HEK293 (cell line): ENCODE data around the gene DND1.

Experiments used
- CTCF ChIA-PET: fragments of 350-600 bp; formaldehyde crosslinking; extraction: SDS; loops from one replicate; lab custom pipeline; 2021; ENCODE audit warnings: antibody characterized with exemption; lab: Yijun Ruan, JAX
- POLR2A ChIA-PET: fragments of 300-600 bp; formaldehyde crosslinking; extraction: SDS; loops from one replicate; lab custom pipeline; 2020; ENCODE audit warnings: antibody characterized with exemption, inconsistent platforms; lab: Yijun Ruan, JAX
- H3K27ac ChIP-seq: fragments of 200-500 bp; sonication (Bioruptor generic); 2 replicates; pipeline ENCODE4 v1.5.1; 2014; ENCODE audit warnings: low read depth, low read length, control low read depth, inconsistent platforms; ENCODE audit errors: extremely low read depth
- H3K36me3 ChIP-seq, 2 experiments: fragments of 200-500 bp in 1 of 2; sonication (Bioruptor generic) in 1 of 2; 1 replicate in 1 of 2; 2 replicates in 1 of 2; pipeline ENCODE4 v1.5.1; 2014 to 2017; ENCODE audit warnings: inconsistent platforms in 2 of 2, low read length in 2 of 2; ENCODE audit not compliant: control insufficient read depth in 2 of 2, insufficient read depth in 1 of 2
- H3K4me1 ChIP-seq: fragments of 200-500 bp; sonication (Bioruptor generic); 2 replicates; pipeline ENCODE4 v1.5.1; 2014; ENCODE audit warnings: mild to moderate bottlenecking, low read length, inconsistent platforms; ENCODE audit not compliant: control insufficient read depth, insufficient read depth
- H3K4me3 ChIP-seq: 2 replicates; pipeline ENCODE4 v1.5.1; 2011; ENCODE audit warnings: low read depth, mild to moderate bottlenecking, control low read depth, low read length, moderate library complexity
- H3K9me3 ChIP-seq: fragments of 200-500 bp; sonication (Bioruptor generic); 2 replicates; pipeline ENCODE4 v1.5.1; 2014; ENCODE audit warnings: low read depth, low read length, inconsistent platforms; ENCODE audit not compliant: control insufficient read depth, insufficient read depth
- BCL11B ChIP-seq: fragments of 450-650 bp; formaldehyde crosslinking; IDR thresholded peaks from 2 replicates; pipeline ENCODE4 v1.5.1; 2016; ENCODE audit warnings: low read depth, missing biosample characterization, missing genetic modification characterization
- GLI2 ChIP-seq: fragments of 450-650 bp; formaldehyde crosslinking; IDR thresholded peaks from 2 replicates; pipeline ENCODE4; 2017; ENCODE audit warnings: missing biosample characterization, missing genetic modification characterization, low read depth, borderline replicate concordance
- KLF1 ChIP-seq: fragments of 450-650 bp; formaldehyde crosslinking; IDR thresholded peaks from 2 replicates; pipeline ENCODE4 v1.5.1; 2016; ENCODE audit warnings: missing biosample characterization, missing genetic modification characterization
- KLF16 ChIP-seq: fragments of 450-650 bp; formaldehyde crosslinking; IDR thresholded peaks from 2 replicates; pipeline ENCODE4 v1.5.1; 2017; ENCODE audit warnings: missing biosample characterization, missing genetic modification characterization
- MZF1 ChIP-seq: fragments of 450-650 bp; formaldehyde crosslinking; IDR thresholded peaks from 2 replicates; pipeline ENCODE4 v1.5.1; 2017; ENCODE audit warnings: missing biosample characterization, missing genetic modification characterization, borderline replicate concordance
- TCF7L2 ChIP-seq: IDR thresholded peaks from 2 replicates; pipeline ENCODE4 v1.6.1; 2011; ENCODE audit warnings: low read depth, mild to moderate bottlenecking, inconsistent platforms, low read length, moderate library complexity, borderline replicate concordance
- ZFHX2 ChIP-seq: fragments of 450-650 bp; formaldehyde crosslinking; conservative IDR thresholded peaks from 2 replicates; pipeline ENCODE4 v1.5.1; 2016; ENCODE audit warnings: missing biosample characterization, missing genetic modification characterization
- ZNF221 ChIP-seq: fragments of 450-650 bp; formaldehyde crosslinking; IDR thresholded peaks from 2 replicates; pipeline ENCODE4 v1.5.1; 2017; ENCODE audit warnings: missing biosample characterization, missing genetic modification characterization, borderline replicate concordance
- ZNF23 ChIP-seq: fragments of 450-650 bp; formaldehyde crosslinking; IDR thresholded peaks from 2 replicates; pipeline ENCODE4 v1.5.1; 2016; ENCODE audit warnings: missing biosample characterization, missing genetic modification characterization, borderline replicate concordance
- ZNF302 ChIP-seq: fragments of 450-650 bp; formaldehyde crosslinking; IDR thresholded peaks from 2 replicates; pipeline ENCODE4 v1.5.1; 2016; ENCODE audit warnings: missing biosample characterization, missing genetic modification characterization, low read depth
- ZNF37A ChIP-seq: fragments of 450-650 bp; IDR thresholded peaks from 2 replicates; pipeline ENCODE4 v1.5.1; 2018; ENCODE audit warnings: missing biosample characterization, missing genetic modification characterization
- ZNF391 ChIP-seq: fragments of 450-650 bp; formaldehyde crosslinking; IDR thresholded peaks from 2 replicates; pipeline ENCODE4 v1.5.1; 2016; ENCODE audit warnings: low read depth, missing biosample characterization, missing genetic modification characterization, borderline replicate concordance
- ZNF423 ChIP-seq: fragments of 450-650 bp; formaldehyde crosslinking; IDR thresholded peaks from 2 replicates; pipeline ENCODE4 v1.5.1; 2016; ENCODE audit warnings: missing biosample characterization, missing genetic modification characterization
- ZNF473 ChIP-seq: fragments of 450-650 bp; formaldehyde crosslinking; IDR thresholded peaks from 2 replicates; pipeline ENCODE4 v1.5.1; 2017; ENCODE audit warnings: missing biosample characterization, missing genetic modification characterization
- ZNF521 ChIP-seq: fragments of 450-650 bp; formaldehyde crosslinking; IDR thresholded peaks from 2 replicates; pipeline ENCODE4 v1.5.1; 2017; ENCODE audit warnings: missing biosample characterization, mild to moderate bottlenecking, missing genetic modification characterization
- ZNF549 ChIP-seq: fragments of 450-650 bp; IDR thresholded peaks from 2 replicates; pipeline ENCODE4 v1.5.1; 2018; ENCODE audit warnings: missing biosample characterization, missing genetic modification characterization, mild to moderate bottlenecking, inconsistent platforms, moderate library complexity
- ZNF785 ChIP-seq: fragments of 450-650 bp; formaldehyde crosslinking; IDR thresholded peaks from 2 replicates; pipeline ENCODE4 v1.5.1; 2016; ENCODE audit warnings: missing biosample characterization, missing genetic modification characterization
- ZNF791 ChIP-seq: fragments of 450-650 bp; formaldehyde crosslinking; IDR thresholded peaks from 2 replicates; pipeline ENCODE4 v1.5.1; 2016; ENCODE audit warnings: missing biosample characterization, missing genetic modification characterization
- ZNF837 ChIP-seq: fragments of 450-650 bp; formaldehyde crosslinking; IDR thresholded peaks from 2 replicates; pipeline ENCODE4 v1.5.1; 2016; ENCODE audit warnings: missing biosample characterization, missing genetic modification characterization
- ZSCAN16 ChIP-seq: fragments of 450-650 bp; formaldehyde crosslinking; IDR thresholded peaks from 2 replicates; pipeline ENCODE4 v1.5.1; 2016; ENCODE audit warnings: missing biosample characterization, missing genetic modification characterization
- TF ChIP-seq, protein P1 (sequence below): fragments of 450-650 bp; formaldehyde crosslinking; IDR thresholded peaks from 2 replicates; pipeline ENCODE4 v1.5.1; 2016; ENCODE audit warnings: missing biosample characterization, missing genetic modification characterization
- TF ChIP-seq, protein P2 (sequence below): fragments of 450-650 bp; formaldehyde crosslinking; IDR thresholded peaks from 2 replicates; pipeline ENCODE4 v1.5.0; 2017; ENCODE audit warnings: missing biosample characterization, missing genetic modification characterization, borderline replicate concordance

The DND1 gene

GRCh38 chr5:140674629-140675028, 1.3 kb upstream of the DND1 start:
- H3K36me3 ChIP-seq, result peaks cover 20 to 93% of the 10 kb centered on the region in 2 experiments; a peak in 2 of 3 replicates
- ChIA-PET CTCF (interaction anchor here (0.6 kb wide), 1 partner anchor 44 kb away, joined by 4 read pairs; no protein-coding TSS in a partner anchor), POLR2A (interaction anchor here (0.9 to 1.4 kb wide), 4 partner anchors 17 to 36 kb away, joined by 3 to 11 read pairs (median 8); partner anchors contain the start of genes HARS1, HARS2, IK and NDUFA2)
- H3K4me1 ChIP-seq, result no peaks in the 10 kb centered on the region
- H3K9me3 ChIP-seq, result no peaks in the 10 kb centered on the region
- TF ChIP-seq, protein P1, sequence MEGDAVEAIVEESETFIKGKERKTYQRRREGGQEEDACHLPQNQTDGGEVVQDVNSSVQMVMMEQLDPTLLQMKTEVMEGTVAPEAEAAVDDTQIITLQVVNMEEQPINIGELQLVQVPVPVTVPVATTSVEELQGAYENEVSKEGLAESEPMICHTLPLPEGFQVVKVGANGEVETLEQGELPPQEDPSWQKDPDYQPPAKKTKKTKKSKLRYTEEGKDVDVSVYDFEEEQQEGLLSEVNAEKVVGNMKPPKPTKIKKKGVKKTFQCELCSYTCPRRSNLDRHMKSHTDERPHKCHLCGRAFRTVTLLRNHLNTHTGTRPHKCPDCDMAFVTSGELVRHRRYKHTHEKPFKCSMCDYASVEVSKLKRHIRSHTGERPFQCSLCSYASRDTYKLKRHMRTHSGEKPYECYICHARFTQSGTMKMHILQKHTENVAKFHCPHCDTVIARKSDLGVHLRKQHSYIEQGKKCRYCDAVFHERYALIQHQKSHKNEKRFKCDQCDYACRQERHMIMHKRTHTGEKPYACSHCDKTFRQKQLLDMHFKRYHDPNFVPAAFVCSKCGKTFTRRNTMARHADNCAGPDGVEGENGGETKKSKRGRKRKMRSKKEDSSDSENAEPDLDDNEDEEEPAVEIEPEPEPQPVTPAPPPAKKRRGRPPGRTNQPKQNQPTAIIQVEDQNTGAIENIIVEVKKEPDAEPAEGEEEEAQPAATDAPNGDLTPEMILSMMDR (tag by site-specific recombination), result no peak
- TF ChIP-seq GLI2 (no peak), ZNF549 (tag by site-specific recombination) (no peak), KLF16 (tag by site-specific recombination) (no peak), ZNF791 (tag by site-specific recombination) (no peak), ZNF23 (tag by site-specific recombination) (no peak), ZNF221 (tag by site-specific recombination) (no peak), ZNF473 (tag by site-specific recombination) (no peak), TCF7L2 (no peak), MZF1 (tag by site-specific recombination) (no peak), ZNF391 (tag by site-specific recombination) (no peak)
- TF ChIP-seq, protein P2, sequence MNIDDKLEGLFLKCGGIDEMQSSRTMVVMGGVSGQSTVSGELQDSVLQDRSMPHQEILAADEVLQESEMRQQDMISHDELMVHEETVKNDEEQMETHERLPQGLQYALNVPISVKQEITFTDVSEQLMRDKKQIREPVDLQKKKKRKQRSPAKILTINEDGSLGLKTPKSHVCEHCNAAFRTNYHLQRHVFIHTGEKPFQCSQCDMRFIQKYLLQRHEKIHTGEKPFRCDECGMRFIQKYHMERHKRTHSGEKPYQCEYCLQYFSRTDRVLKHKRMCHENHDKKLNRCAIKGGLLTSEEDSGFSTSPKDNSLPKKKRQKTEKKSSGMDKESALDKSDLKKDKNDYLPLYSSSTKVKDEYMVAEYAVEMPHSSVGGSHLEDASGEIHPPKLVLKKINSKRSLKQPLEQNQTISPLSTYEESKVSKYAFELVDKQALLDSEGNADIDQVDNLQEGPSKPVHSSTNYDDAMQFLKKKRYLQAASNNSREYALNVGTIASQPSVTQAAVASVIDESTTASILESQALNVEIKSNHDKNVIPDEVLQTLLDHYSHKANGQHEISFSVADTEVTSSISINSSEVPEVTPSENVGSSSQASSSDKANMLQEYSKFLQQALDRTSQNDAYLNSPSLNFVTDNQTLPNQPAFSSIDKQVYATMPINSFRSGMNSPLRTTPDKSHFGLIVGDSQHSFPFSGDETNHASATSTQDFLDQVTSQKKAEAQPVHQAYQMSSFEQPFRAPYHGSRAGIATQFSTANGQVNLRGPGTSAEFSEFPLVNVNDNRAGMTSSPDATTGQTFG (tag by site-specific recombination), result no peak
- no peak overlapping the region for H3K27ac ChIP-seq
- H3K4me3 ChIP-seq, result no peak overlapping the region

DNA sequence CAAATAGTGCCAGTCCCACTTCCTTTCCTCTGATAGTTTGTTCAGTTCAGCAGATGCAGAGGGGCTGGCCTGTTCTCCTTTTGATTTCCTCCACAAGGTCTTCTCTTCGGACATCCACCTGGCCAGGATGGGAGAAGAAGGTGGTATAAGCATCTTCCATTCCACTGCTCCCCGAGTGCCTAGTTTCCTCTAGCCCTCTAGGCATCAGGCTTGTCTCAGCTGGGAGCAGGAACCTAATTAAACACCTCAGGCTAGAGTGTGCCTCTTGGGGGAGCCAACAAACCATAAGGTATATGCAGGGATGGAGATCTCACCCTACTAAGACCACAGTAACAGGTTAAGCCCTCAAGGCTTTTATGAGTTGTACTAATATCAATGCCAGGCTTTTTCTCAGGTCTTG, 835 bp upstream of the DND1 start:
- TF ChIP-seq BCL11B (tag by site-specific recombination) (no peak), KLF1 (no peak), ZNF521 (tag by site-specific recombination) (no peak), ZNF37A (tag by site-specific recombination) (no peak), ZNF302 (tag by site-specific recombination) (no peak), ZFHX2 (tag by site-specific recombination) (no peak), ZSCAN16 (tag by site-specific recombination) (no peak), ZNF423 (tag by site-specific recombination) (no peak), ZNF785 (no peak), ZNF837 (no peak)
- ChIA-PET CTCF (interaction anchor here (1.0 kb wide), 1 partner anchor 48 kb away, joined by 3 read pairs; no protein-coding TSS in a partner anchor), POLR2A (interaction anchor here (1.2 to 1.4 kb wide), 2 partner anchors 17 to 27 kb away, joined by 10 to 11 read pairs; partner anchors contain the start of genes HARS1, HARS2, IK and NDUFA2)
- Histone ChIP-seq H3K4me1 (no peaks in the 10 kb centered on the region), H3K9me3 (no peaks in the 10 kb centered on the region), H3K4me3 (no peak overlapping the region), H3K36me3 (peaks cover 23 to 93% of the 10 kb centered on the region in 2 experiments; a peak in 2 of 3 replicates), H3K27ac (no peak overlapping the region)
